ENCODE data around the gene RTN4RL2. TPM values are rescaled to one million over a fixed set of nuclear protein-coding genes. Genes with fewer than 3 reads are reported as not detected.
A peak's percentile ranks its signal among the peaks of the same experiment; 100 is the strongest.

The RTN4RL2 gene
- total RNA-seq, 6 donors from 2014 or later = 1.1 to 4.1 (median 2.0) TPM; not detected in 1

- no peak overlapping the region for H3K27ac ChIP-seq
- no peaks in the 10 kb centered on the region for H3K27me3 ChIP-seq
- ATAC-seq (ENCODE audit: low FRiP score in 2 of 2) (no peak), DNase-seq (no peak)
- 47 to 48% methylated on average over 4 of the region's 4 CpGs for WGBS, 2 donors
- TF ChIP-seq EP300 (IDR thresholded peaks at IDR 0.05) (no peak), POLR2A (IDR thresholded peaks at IDR 0.05) (no peak), POLR2AphosphoS5 (IDR thresholded peaks at IDR 0.05) (no peak), CTCF (IDR thresholded peaks at IDR 0.05) (no peak)
- H3K36me3 ChIP-seq = peaks cover 0 to 2% (median 0%) of the 10 kb centered on the region in 4 donors
- no peaks in the 10 kb centered on the region for H3K9me3 ChIP-seq
- peaks cover 57 to 71% (median 65%) of the 10 kb centered on the region in 4 donors for H3K4me1 ChIP-seq
- H3K4me3 ChIP-seq = no peak overlapping the region
These were observed 30.4 kb upstream of the RTN4RL2 start for GRCh38 chr11:57429946-57430345.

DNA sequence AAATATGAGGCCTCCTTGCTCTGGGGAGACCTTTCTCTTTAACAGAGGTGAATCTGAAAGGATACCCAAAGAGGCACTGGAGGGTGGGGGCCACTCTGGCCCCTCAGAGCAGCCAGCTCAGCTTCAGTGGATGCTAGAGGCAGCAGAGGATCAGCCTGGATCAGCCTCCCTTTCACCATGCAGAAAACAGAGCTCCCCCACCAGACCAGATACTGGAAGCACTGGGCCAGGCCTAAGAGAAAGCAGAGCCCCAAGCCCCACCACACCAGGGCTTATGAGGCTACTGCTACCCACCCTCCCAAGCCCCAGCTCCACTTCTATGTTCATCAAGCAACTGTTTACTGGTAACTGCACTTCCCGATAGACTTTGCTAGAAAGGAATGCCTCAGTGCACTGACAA is 29.4 kb upstream of the RTN4RL2 start:
- Histone ChIP-seq H3K36me3 (no peaks in the 10 kb centered on the region), H3K9me3 (no peaks in the 10 kb centered on the region), H3K4me1 (peaks cover 51 to 71% (median 62%) of the 10 kb centered on the region in 4 donors), H3K27ac (peak overlapping the region in 1 of 4 donors; percentile 16), H3K4me3 (no peak overlapping the region), H3K27me3 (no peaks in the 10 kb centered on the region)
- 88 to 91% methylated on average over 1 of the region's 1 CpG for WGBS, 2 donors
- TF ChIP-seq EP300 (IDR thresholded peaks at IDR 0.05) (no peak), POLR2AphosphoS5 (IDR thresholded peaks at IDR 0.05) (no peak), CTCF (IDR thresholded peaks at IDR 0.05) (no peak), POLR2A (IDR thresholded peaks at IDR 0.05) (no peak)
- ATAC-seq (ENCODE audit: low FRiP score in 2 of 2) (no peak), DNase-seq (no peak)

- Histone ChIP-seq H3K4me3 (no peak overlapping the region), H3K4me1 (peaks cover 40 to 62% (median 50%) of the 10 kb centered on the region in 4 donors), H3K27me3 (no peaks in the 10 kb centered on the region), H3K36me3 (no peaks in the 10 kb centered on the region), H3K27ac (peak overlapping the region in 3 of 4 donors; percentile 18 to 77 (median 71)), H3K9me3 (no peaks in the 10 kb centered on the region)
- no peak for TF ChIP-seq EP300 (IDR thresholded peaks at IDR 0.05)
- no peak for TF ChIP-seq POLR2AphosphoS5 (IDR thresholded peaks at IDR 0.05)
- no peak for TF ChIP-seq POLR2A (IDR thresholded peaks at IDR 0.05)
- TF ChIP-seq CTCF (IDR thresholded peaks at IDR 0.05) = no peak
- DNase-seq = no peak
- WGBS, 2 donors = 36 to 46% methylated on average over 5 of the region's 5 CpGs
- ATAC-seq (ENCODE audit: low FRiP score in 2 of 2) = peak in 1 of 2 donors; percentile 7
These were observed 28.2 kb upstream of the RTN4RL2 start for GRCh38 chr11:57432149-57432561.

- Histone ChIP-seq H3K4me1 (peaks cover 34 to 56% (median 45%) of the 10 kb centered on the region in 4 donors), H3K36me3 (no peaks in the 10 kb centered on the region), H3K27me3 (no peaks in the 10 kb centered on the region), H3K9me3 (no peaks in the 10 kb centered on the region), H3K4me3 (no peak overlapping the region), H3K27ac (peak overlapping the region in 3 of 4 donors; percentile 18 to 77 (median 71))
- WGBS, 2 donors = 19 to 79% methylated on average over 4 to 7 of the region's 7 CpGs
- no peak for TF ChIP-seq POLR2A (IDR thresholded peaks at IDR 0.05)
- TF ChIP-seq CTCF (IDR thresholded peaks at IDR 0.05) = no peak
- no peak for TF ChIP-seq POLR2AphosphoS5 (IDR thresholded peaks at IDR 0.05)
- TF ChIP-seq EP300 (IDR thresholded peaks at IDR 0.05) = peak in 1 of 4 donors; percentile 15
- peak; percentile 13 to 43 for ATAC-seq (ENCODE audit: low FRiP score in 2 of 2)
- DNase-seq = peak in 1 of 2 donors; percentile 85
These were observed 27.6 kb upstream of the RTN4RL2 start for GRCh38 chr11:57432714-57433163.

Measured in upper lobe of left lung (tissue), 6 donors.